ENCODE measurements around the gene FAM234A. TPM values are rescaled to one million over a fixed set of nuclear protein-coding genes. Genes with fewer than 3 reads are reported as not detected.

Gene FAM234A
- total RNA-seq, 1 experiment from 2014 or later: 72.4 TPM

- no peaks in the 10 kb centered on the region for H3K27me3 ChIP-seq (replicated peaks; ENCODE audit: insufficient read depth, low read depth, low read length, poor library complexity)
- ChIA-PET POLR2A (ENCODE audit: low non-redundant PET) (no interaction called here), CTCF (no interaction called here)
- no TSS peak for BruUV-seq (replicated peaks)
- no peaks in the 10 kb centered on the region for H3K4me1 ChIP-seq (ENCODE audit: insufficient read depth, low read length, poor library complexity, severe bottlenecking)
- no peak overlapping the region for H3K4me3 ChIP-seq (ENCODE audit: low read depth, low read length, poor library complexity, severe bottlenecking)
- intact Hi-C loops (cut with micrococcal nuclease; ENCODE audit: unreplicated experiment): no loop called here
- H3K27ac ChIP-seq (ENCODE audit: low read depth, low read length, poor library complexity, severe bottlenecking): no peak overlapping the region
- peaks cover 4% of the 10 kb centered on the region for H3K36me3 ChIP-seq (ENCODE audit: insufficient read depth, low read length, poor library complexity, severe bottlenecking)
- H3K9me3 ChIP-seq (ENCODE audit: low read depth, low read length, poor library complexity, severe bottlenecking): no peaks in the 10 kb centered on the region
- no peak for DNase-seq (ENCODE audit: low spot score)
- TF ChIP-seq CTCF (conservative IDR thresholded peaks at IDR 0.05; ENCODE audit: low read depth, low read length) (no peak), EZH2 (IDR thresholded peaks at IDR 0.05; ENCODE audit: borderline replicate concordance, low read depth, low read length, poor library complexity, severe bottlenecking) (no peak)
Measured at GRCh38 chr16:268141-269053, 33.8 kb downstream of the FAM234A start.

- intact Hi-C loops (cut with micrococcal nuclease; ENCODE audit: unreplicated experiment): no loop called here
- CTCF ChIA-PET: no interaction called here
- H3K27ac ChIP-seq (ENCODE audit: low read depth, low read length, poor library complexity, severe bottlenecking): no peak overlapping the region
- H3K27me3 ChIP-seq (replicated peaks; ENCODE audit: insufficient read depth, low read depth, low read length, poor library complexity): peaks cover under 1% of the 10 kb centered on the region
- BruUV-seq (replicated peaks): no TSS peak
- no peaks in the 10 kb centered on the region for H3K4me1 ChIP-seq (ENCODE audit: insufficient read depth, low read length, poor library complexity, severe bottlenecking)
- POLR2A ChIA-PET (ENCODE audit: low non-redundant PET): no interaction called here
- H3K4me3 ChIP-seq (ENCODE audit: low read depth, low read length, poor library complexity, severe bottlenecking): no peak overlapping the region
- no peak for TF ChIP-seq EZH2 (IDR thresholded peaks at IDR 0.05; ENCODE audit: borderline replicate concordance, low read depth, low read length, poor library complexity, severe bottlenecking)
- DNase-seq (ENCODE audit: low spot score): no peak
- H3K36me3 ChIP-seq (ENCODE audit: insufficient read depth, low read length, poor library complexity, severe bottlenecking): peaks cover 2% of the 10 kb centered on the region
- no peaks in the 10 kb centered on the region for H3K9me3 ChIP-seq (ENCODE audit: low read depth, low read length, poor library complexity, severe bottlenecking)
Measured at GRCh38 chr16:269061-269796, 34.6 kb downstream of the FAM234A start.

GRCh38 chr16:270381-271255 is 36.0 kb downstream of the FAM234A start:
- intact Hi-C loops (cut with micrococcal nuclease; ENCODE audit: unreplicated experiment): no loop called here
- TF ChIP-seq EZH2 (IDR thresholded peaks at IDR 0.05; ENCODE audit: borderline replicate concordance, low read depth, low read length, poor library complexity, severe bottlenecking): no peak
- no peak for TF ChIP-seq CTCF (conservative IDR thresholded peaks at IDR 0.05; ENCODE audit: low read depth, low read length)
- CTCF ChIA-PET: no interaction called here
- H3K27me3 ChIP-seq (replicated peaks; ENCODE audit: insufficient read depth, low read depth, low read length, poor library complexity): peaks cover 12% of the 10 kb centered on the region
- BruUV-seq (replicated peaks): no TSS peak
- no peaks in the 10 kb centered on the region for H3K4me1 ChIP-seq (ENCODE audit: insufficient read depth, low read length, poor library complexity, severe bottlenecking)
- H3K27ac ChIP-seq (ENCODE audit: low read depth, low read length, poor library complexity, severe bottlenecking): no peak overlapping the region
- H3K9me3 ChIP-seq (ENCODE audit: low read depth, low read length, poor library complexity, severe bottlenecking): no peaks in the 10 kb centered on the region
- POLR2A ChIA-PET (ENCODE audit: low non-redundant PET): no interaction called here
- DNase-seq (ENCODE audit: low spot score): no peak
- no peak overlapping the region for H3K4me3 ChIP-seq (ENCODE audit: low read depth, low read length, poor library complexity, severe bottlenecking)
- H3K36me3 ChIP-seq (ENCODE audit: insufficient read depth, low read length, poor library complexity, severe bottlenecking): no peaks in the 10 kb centered on the region

Measured in A673 (cell line).